ENCODE measurements around the gene BRD7.
A peak's percentile ranks its signal among the peaks of the same experiment; 100 is the strongest.

Gene BRD7

DNA sequence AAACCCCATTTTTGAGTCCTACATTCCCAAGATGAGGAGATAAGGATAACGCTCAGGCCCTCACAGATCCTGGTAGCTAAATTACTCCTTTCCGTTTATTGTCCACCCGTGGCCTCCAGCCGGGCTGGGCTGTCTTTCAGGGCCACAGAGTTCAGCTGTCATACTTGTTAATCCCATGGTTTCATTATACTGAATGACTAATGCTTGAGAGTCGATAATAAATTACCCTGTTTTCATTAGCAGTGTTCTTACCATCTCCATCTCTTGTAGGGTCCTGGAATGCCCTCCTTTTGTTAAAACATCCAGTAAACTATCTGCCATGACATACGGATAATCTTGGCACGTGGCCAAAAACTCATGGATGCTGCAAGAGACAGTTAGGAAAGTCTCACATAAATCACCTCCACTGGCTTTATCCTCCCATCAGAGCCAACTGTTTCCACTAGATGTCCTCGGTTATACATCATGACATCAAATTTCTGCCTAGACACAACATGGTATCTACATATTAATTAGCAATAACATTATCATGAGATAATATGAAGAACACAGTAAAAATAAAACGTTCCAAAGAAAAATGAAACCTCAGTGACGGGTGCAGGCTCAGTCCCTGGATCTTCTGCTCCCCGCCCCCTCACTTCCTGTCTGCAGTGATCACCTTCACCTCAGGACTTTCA lies 45.3 kb downstream of the BRD7 start:
- TF ChIP-seq, protein P1, sequence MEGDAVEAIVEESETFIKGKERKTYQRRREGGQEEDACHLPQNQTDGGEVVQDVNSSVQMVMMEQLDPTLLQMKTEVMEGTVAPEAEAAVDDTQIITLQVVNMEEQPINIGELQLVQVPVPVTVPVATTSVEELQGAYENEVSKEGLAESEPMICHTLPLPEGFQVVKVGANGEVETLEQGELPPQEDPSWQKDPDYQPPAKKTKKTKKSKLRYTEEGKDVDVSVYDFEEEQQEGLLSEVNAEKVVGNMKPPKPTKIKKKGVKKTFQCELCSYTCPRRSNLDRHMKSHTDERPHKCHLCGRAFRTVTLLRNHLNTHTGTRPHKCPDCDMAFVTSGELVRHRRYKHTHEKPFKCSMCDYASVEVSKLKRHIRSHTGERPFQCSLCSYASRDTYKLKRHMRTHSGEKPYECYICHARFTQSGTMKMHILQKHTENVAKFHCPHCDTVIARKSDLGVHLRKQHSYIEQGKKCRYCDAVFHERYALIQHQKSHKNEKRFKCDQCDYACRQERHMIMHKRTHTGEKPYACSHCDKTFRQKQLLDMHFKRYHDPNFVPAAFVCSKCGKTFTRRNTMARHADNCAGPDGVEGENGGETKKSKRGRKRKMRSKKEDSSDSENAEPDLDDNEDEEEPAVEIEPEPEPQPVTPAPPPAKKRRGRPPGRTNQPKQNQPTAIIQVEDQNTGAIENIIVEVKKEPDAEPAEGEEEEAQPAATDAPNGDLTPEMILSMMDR (IDR thresholded peaks at IDR 0.05; ENCODE audit: control extremely low read depth, extremely low read depth, low read depth, missing control alignments): peak; percentile 15
- CTCF ChIA-PET: interaction anchor here (0.9 to 11.2 kb wide), 7 partner anchors 10 to 482 kb away, joined by 3 to 105 read pairs (median 5); partner anchors contain the start of gene CNEP1R1
- DNase-seq (ENCODE audit: extremely low spot score): no peak
- POLR2A ChIA-PET: no interaction called here

DNA sequence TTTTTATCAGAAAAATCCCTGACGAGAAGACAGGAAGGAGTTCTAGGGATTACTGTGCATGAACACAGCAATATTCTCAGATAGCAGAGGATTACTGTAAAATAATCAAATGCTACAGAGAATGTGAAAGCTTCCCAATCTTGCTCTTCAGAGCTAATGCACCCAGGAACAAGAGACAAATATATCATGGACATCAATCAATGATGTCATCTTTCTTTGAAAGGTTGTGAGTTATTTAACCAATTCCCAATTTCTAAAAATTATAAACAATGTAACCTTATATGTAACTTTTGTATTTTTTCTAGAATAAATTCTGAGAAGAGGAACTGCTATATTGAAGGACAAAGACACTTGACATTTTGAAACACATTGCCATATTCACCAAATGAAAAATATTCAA lies 46.5 kb downstream of the BRD7 start:
- ChIA-PET CTCF (interaction anchor here (1.0 to 11.2 kb wide), 6 partner anchors 33 to 483 kb away, joined by 3 to 105 read pairs (median 4); no protein-coding TSS in a partner anchor), POLR2A (interaction anchor here (0.6 kb wide), 1 partner anchor 14 kb away, joined by 6 read pairs; no protein-coding TSS in a partner anchor)
- TF ChIP-seq, protein P1 (IDR thresholded peaks at IDR 0.05; ENCODE audit: control extremely low read depth, extremely low read depth, low read depth, missing control alignments): no peak
- no peak for DNase-seq (ENCODE audit: extremely low spot score)

DNA sequence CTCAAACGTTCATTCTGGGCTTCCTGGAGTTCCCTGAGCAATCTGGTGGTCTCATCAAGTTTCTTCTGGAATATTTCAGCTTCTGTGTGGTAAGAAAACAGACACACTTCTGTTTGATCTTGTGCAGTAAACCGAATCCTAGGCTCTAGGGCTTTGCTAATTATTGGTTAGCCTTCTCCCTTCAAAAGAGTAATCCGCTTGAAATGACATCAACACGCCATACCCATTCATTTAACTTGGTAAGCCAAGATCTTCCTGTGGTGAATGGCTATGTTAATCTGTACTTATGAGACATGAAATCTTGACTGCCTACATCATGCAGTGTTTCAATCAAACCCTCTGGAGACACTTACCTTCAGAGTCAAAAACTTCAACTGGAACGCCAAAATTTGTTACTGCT lies 48.5 kb downstream of the BRD7 start:
- DNase-seq (ENCODE audit: extremely low spot score): no peak
- CTCF ChIA-PET: interaction anchor here (11.2 kb wide), 1 partner anchor 485 kb away, joined by 105 read pairs; no protein-coding TSS in a partner anchor
- TF ChIP-seq, protein P1 (IDR thresholded peaks at IDR 0.05; ENCODE audit: control extremely low read depth, extremely low read depth, low read depth, missing control alignments): no peak
- POLR2A ChIA-PET: no interaction called here

DNA sequence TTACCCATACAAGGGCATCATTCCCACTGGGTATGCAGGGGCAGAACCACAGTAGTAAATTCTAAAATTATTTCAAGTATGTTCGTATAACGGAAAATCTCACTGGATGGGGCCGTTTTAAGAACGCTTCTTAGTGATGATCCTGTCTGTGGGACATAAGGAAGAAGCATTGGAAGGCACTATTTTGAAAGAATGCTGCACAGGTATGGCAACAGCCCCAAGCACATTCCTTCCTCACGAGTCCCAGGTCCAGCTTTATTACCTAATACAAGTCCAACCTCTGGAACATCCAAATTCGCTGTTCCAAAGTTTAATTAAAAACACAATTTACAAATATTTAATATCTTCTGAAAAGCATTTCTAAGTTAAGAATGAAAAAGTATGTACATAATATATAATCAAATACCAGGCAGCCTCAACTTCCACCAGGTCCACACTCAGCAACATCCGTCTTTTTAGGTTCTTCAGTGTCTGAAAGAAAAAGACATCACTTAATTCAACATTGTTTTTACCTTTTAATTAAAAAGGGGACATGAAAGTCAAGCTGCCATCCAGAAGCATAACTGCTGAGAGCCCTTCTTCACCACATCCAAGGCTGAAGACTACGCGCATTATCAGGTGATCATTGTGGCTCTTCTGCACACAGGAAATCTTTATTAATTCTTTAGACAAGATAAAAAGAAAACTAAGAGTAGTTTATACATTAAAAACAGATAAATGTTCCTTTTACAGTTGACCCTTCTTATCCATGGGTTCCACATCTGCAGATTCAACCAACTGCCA lies 49.8 kb downstream of the BRD7 start:
- no peak for DNase-seq (ENCODE audit: extremely low spot score)
- POLR2A ChIA-PET: no interaction called here
- CTCF ChIA-PET: no interaction called here
- TF ChIP-seq, protein P1 (IDR thresholded peaks at IDR 0.05; ENCODE audit: control extremely low read depth, extremely low read depth, low read depth, missing control alignments): no peak

DNA sequence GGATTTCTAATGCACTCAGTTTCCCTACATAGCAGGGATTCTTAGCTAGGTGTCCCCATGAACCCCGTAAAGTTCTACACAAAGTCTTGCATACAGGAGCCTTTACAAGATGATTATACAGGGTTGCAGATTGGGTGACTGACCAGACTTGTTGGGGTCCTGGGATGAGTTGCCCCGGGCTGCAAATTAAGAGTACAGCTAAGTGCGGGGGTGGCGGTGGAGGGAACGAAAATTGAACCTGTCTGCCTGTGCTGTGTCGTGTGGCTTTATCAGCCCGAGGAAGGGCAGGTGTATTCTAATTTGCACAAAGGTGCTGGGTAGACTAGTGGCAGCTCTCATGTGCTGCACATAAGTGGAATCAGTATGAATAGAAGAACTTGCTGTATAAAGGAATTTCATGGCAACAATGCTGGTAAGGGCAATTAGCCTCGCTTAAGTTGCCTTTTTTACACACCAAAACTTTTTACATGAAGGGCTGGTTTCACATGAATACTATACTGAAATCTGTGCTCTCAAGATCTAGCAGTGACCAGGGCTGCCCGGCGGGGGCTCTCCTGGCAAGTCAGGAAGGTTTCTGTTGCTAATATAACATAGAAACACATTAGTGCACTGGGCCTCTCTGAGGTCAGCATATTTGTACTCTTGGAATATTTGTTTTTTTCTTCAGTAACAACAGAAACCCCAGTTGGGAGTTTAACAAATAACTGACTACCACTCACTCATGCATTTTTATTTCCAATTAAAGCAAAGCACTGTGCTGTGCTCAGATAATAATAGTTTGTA lies 51.7 kb downstream of the BRD7 start:
- POLR2A ChIA-PET: interaction anchor here (1.1 kb wide), 1 partner anchor 10 kb away, joined by 3 read pairs; no protein-coding TSS in a partner anchor
- CTCF ChIA-PET: interaction anchor here (1.5 to 4.8 kb wide), 3 partner anchors 10 to 348 kb away, joined by 3 to 30 read pairs (median 4); no protein-coding TSS in a partner anchor
- DNase-seq (ENCODE audit: extremely low spot score): no peak
- TF ChIP-seq, protein P1 (IDR thresholded peaks at IDR 0.05; ENCODE audit: control extremely low read depth, extremely low read depth, low read depth, missing control alignments): no peak

Data from GM10248 (cell line).